Heart right ventricle (tissue), 16 donors: ENCODE data around the gene RUNX1. TPM values are rescaled to one million over a fixed set of nuclear protein-coding genes. Genes with fewer than 3 reads are reported as not detected.

ENCODE experiments used
- ATAC-seq, 8 donors: fragments of 200-7000 bp; cut with Tn5 transposase; one replicate each; pipeline ENCODE4 v1.9.1; 2020; ENCODE audit warnings: mild to moderate bottlenecking in 8 of 8, moderate library complexity in 8 of 8, moderate number of reproducible peaks in 1 of 8
- DNase-seq, 2 donors: peaks; one replicate each; pipeline ENCODE4 v3.0.0-alpha.2; 2020
- H3K27ac ChIP-seq, 10 donors: fragments of 200-600 bp; sonication (generic) in 2 of 10; one replicate each; pipeline versions ENCODE4 v1.5.0 to v1.8.0; 2020 to 2022; ENCODE audit warnings: mild to moderate bottlenecking in 3 of 10
- H3K27me3 ChIP-seq, 7 donors: fragments of 200-600 bp; one replicate each; pipeline ENCODE4 v1.8.0; 2021 to 2022; ENCODE audit warnings: mild to moderate bottlenecking in 2 of 7
- H3K36me3 ChIP-seq, 9 donors: fragments of 200-600 bp; sonication (generic) in 1 of 9; one replicate each; pipeline versions ENCODE4 v1.5.0 to v1.8.0; 2020 to 2022; ENCODE audit warnings: mild to moderate bottlenecking in 2 of 9
- H3K4me1 ChIP-seq, 9 donors: fragments of 200-600 bp; sonication (generic) in 1 of 9; one replicate each; pipeline versions ENCODE4 v1.5.0 to v1.8.0; 2020 to 2022; ENCODE audit warnings: mild to moderate bottlenecking in 4 of 9
- H3K4me3 ChIP-seq, 10 donors: fragments of 200-600 bp; sonication (generic) in 2 of 10; one replicate each; pipeline versions ENCODE4 v1.5.0 to v1.8.0; 2020 to 2022; ENCODE audit warnings: mild to moderate bottlenecking in 7 of 10, moderate library complexity in 2 of 10
- H3K9me3 ChIP-seq, 11 donors: fragments of 200-600 bp in 10 of 11; sonication (generic) in 2 of 11; one replicate each; pipeline versions ENCODE4 v1.5.0 to v1.8.0; 2013 to 2022; ENCODE audit warnings: mild to moderate bottlenecking in 2 of 11, control low read depth in 1 of 11, moderate library complexity in 1 of 11
- WGBS, 2 donors: extraction: QIAGEN DNeasy Blood & Tissue Kit; methylation state at CpG; one replicate each; pipeline ENCODE4 v1.1.7; 2013; ENCODE audit warnings: inconsistent platforms in 1 of 2; 5-methylcytosine and 5-hydroxymethylcytosine counted together
- intact Hi-C, 10 donors: fragments of 100-400 bp; cut with DNase I; formaldehyde crosslinking; loops; one replicate each; pipeline versions ENCODE4 v1.11.1 to v1.14.2; 2022
- polyA plus RNA-seq, 2 donors: library from polyadenylated mRNA; stranded (reverse); fragments of 200-250 nt; gene quantifications; one replicate each; pipeline ENCODE4 v1.2.3, GENCODE V29; 2013
- total RNA-seq, 10 donors: library from RNA; stranded (reverse); fragmentation: NEBNext Ultra II Directional in 3 of 10; extraction: Animal tissue kit (Norgen Biotek cat#: 25700) in 3 of 10; gene quantifications; one replicate each; pipeline versions ENCODE4 v1.2.1 to v1.2.4, GENCODE V29; 2021 to 2023
- TF ChIP-seq, protein P1 (sequence below), 9 donors: fragments of 200-600 bp; sonication (generic) in 2 of 9; IDR thresholded peaks; one replicate each; pipeline versions ENCODE4 v1.5.0 to v1.8.0; 2021 to 2022; ENCODE audit warnings: antibody characterized with exemption in 9 of 9, mild to moderate bottlenecking in 5 of 9, moderate library complexity in 1 of 9
- donor health status: Arrhythmogenic right ventricular cardiomyopathy.
- donor health status: ischemic (EF 13 %, LVEDD 7.1; RV severe dilation, severe dysfunction).
- donor health status: healthy with polysubstance abuse.
- donor health status: DM: no; HTN: yes; CAD: no.
- donor health status: DM: no; HTN: no; CAD: no.
- donor health status: ischemic (EF 25% LVEDD 6.9; RV normal size, moderate dysfunction).
- donor health status: ischemic (EF 25% LVEDD 5.7; RV mildly dilated, moderate dysfunction).
- donor health status: healthy.
- donor health status: DM: yes; HTN: yes; CAD: no.
- donor health status: Ischemic cardiomyopathy.
- donor health status: ischemic (EF 35%, LVEDD 5.7; RV mildly dilated, moderate dysfunction).
- donor health status: nonischemic (EF 11% LVEDD 7.7; RV severe dilation, severe dysfunction).
- donor health status: DM: yes; HTN: yes; CAD: no.
- donor health status: PGD.
- donor health status: ischemic (EF 29% LVEDD 5.4; RV normal size, mild dysfunction).
- donor health status: nonischemic (EF 23%, LVEDD 6.1; RV moderate dilation, normal function).

Gene RUNX1
- total and polyA plus RNA-seq, 12 donors, result 0.88 to 29.3 (median 3.5) TPM

GRCh38 chr21:34934350-34934749 lies 114.8 kb downstream of the RUNX1 start:
- peaks cover 0 to 34% (median 0%) of the 10 kb centered on the region in 9 donors for H3K4me1 ChIP-seq
- 67 to 70% methylated on average over 2 of the region's 2 CpGs for WGBS, 2 donors
- intact Hi-C loops, result no loop called here
- peaks cover 0 to 27% (median 10%) of the 10 kb centered on the region in 7 donors for H3K27me3 ChIP-seq
- ATAC-seq, result no peak
- TF ChIP-seq, protein P1, sequence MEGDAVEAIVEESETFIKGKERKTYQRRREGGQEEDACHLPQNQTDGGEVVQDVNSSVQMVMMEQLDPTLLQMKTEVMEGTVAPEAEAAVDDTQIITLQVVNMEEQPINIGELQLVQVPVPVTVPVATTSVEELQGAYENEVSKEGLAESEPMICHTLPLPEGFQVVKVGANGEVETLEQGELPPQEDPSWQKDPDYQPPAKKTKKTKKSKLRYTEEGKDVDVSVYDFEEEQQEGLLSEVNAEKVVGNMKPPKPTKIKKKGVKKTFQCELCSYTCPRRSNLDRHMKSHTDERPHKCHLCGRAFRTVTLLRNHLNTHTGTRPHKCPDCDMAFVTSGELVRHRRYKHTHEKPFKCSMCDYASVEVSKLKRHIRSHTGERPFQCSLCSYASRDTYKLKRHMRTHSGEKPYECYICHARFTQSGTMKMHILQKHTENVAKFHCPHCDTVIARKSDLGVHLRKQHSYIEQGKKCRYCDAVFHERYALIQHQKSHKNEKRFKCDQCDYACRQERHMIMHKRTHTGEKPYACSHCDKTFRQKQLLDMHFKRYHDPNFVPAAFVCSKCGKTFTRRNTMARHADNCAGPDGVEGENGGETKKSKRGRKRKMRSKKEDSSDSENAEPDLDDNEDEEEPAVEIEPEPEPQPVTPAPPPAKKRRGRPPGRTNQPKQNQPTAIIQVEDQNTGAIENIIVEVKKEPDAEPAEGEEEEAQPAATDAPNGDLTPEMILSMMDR (IDR thresholded peaks at IDR 0.05), result no peak
- DNase-seq, result no peak
- peak overlapping the region in 1 of 10 donors; percentile 73 for H3K27ac ChIP-seq
- H3K36me3 ChIP-seq, result no peaks in the 10 kb centered on the region
- no peaks in the 10 kb centered on the region for H3K9me3 ChIP-seq
- no peak overlapping the region for H3K4me3 ChIP-seq

GRCh38 chr21:34933609-34934335 lies 115.3 kb downstream of the RUNX1 start:
- intact Hi-C loops, result no loop called here
- ATAC-seq (no peak), DNase-seq (no peak)
- TF ChIP-seq, protein P1 (IDR thresholded peaks at IDR 0.05), result no peak
- H3K27me3 ChIP-seq, result peaks cover 0 to 27% (median 10%) of the 10 kb centered on the region in 7 donors
- peak overlapping the region in 1 of 10 donors; percentile 73 for H3K27ac ChIP-seq
- 79 to 83% methylated on average over 3 of the region's 3 CpGs for WGBS, 2 donors
- peaks cover 0 to 34% (median 0%) of the 10 kb centered on the region in 9 donors for H3K4me1 ChIP-seq
- no peaks in the 10 kb centered on the region for H3K9me3 ChIP-seq
- peak overlapping the region in 1 of 10 donors; percentile 25 for H3K4me3 ChIP-seq
- no peaks in the 10 kb centered on the region for H3K36me3 ChIP-seq

DNA sequence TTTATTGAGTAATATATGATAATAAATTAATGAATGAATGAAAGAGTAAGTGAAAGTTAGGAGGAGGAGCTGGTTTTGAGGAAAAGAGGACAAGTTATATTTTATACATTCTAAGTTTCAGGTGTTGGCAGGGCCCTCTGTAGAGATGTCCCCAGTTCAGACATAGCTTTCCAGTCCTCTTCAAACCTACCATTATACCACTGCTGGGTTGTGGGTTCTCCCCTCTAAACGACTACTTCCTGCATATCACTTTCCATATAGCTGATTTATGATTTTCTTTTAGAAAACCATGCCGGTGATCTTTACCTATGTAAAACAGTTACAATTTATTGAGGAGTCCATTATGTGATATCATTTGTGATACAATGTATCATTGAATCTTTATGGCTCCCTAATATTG lies 116.9 kb downstream of the RUNX1 start:
- intact Hi-C loops, result no loop called here
- WGBS, 2 donors, result 83 to 85% methylated on average over 2 of the region's 2 CpGs
- TF ChIP-seq, protein P1 (IDR thresholded peaks at IDR 0.05), result no peak
- peaks cover 0 to 31% (median 10%) of the 10 kb centered on the region in 7 donors for H3K27me3 ChIP-seq
- DNase-seq (no peak), ATAC-seq (no peak)
- H3K9me3 ChIP-seq, result no peaks in the 10 kb centered on the region
- no peak overlapping the region for H3K27ac ChIP-seq
- no peak overlapping the region for H3K4me3 ChIP-seq
- peaks cover 0 to 34% (median 0%) of the 10 kb centered on the region in 9 donors for H3K4me1 ChIP-seq
- H3K36me3 ChIP-seq, result no peaks in the 10 kb centered on the region

DNA sequence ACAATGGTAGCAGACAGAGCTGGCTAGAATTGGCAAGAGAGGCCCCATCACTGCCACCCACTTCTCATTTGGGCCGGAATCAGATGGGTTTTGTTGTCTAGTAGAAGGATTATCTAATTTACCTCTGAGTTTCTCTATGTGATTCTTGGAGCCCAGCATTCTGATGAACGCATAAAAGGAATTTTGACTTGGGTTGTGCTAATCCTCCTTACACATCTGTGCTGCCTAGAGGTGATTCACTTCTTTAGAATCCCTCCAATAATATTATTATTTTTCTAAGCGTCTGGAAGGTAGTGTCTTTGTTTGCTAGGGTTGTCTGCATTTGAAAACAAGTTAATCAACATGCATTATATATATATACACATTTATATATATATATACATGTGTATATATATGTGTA lies 118.1 kb downstream of the RUNX1 start:
- intact Hi-C loops, result no loop called here
- H3K36me3 ChIP-seq, result no peaks in the 10 kb centered on the region
- TF ChIP-seq, protein P1 (IDR thresholded peaks at IDR 0.05), result no peak

More for the DNA sequence above, 118.1 kb downstream of the RUNX1 start:
- Histone ChIP-seq H3K4me1 (peaks cover 0 to 42% (median 0%) of the 10 kb centered on the region in 9 donors), H3K27me3 (peaks cover 0 to 32% (median 10%) of the 10 kb centered on the region in 7 donors), H3K4me3 (no peak overlapping the region), H3K9me3 (no peaks in the 10 kb centered on the region), H3K27ac (no peak overlapping the region)
- DNase-seq (no peak), ATAC-seq (no peak)
- WGBS, 2 donors, result 51 to 53% methylated on average over 3 of the region's 3 CpGs
